C4-2B (cell line): ENCODE data around the gene FOXD1.

Experiments
- ZFX ChIP-seq: fragments of 450-650 bp; IDR thresholded peaks from 2 replicates; pipeline ENCODE4 v1.6.1; 2017
- TF ChIP-seq, protein P1 (sequence below): fragments of 450-650 bp; conservative IDR thresholded peaks from 2 replicates; pipeline ENCODE4 v1.5.1; 2017; ENCODE audit warnings: mild to moderate bottlenecking

DNA sequence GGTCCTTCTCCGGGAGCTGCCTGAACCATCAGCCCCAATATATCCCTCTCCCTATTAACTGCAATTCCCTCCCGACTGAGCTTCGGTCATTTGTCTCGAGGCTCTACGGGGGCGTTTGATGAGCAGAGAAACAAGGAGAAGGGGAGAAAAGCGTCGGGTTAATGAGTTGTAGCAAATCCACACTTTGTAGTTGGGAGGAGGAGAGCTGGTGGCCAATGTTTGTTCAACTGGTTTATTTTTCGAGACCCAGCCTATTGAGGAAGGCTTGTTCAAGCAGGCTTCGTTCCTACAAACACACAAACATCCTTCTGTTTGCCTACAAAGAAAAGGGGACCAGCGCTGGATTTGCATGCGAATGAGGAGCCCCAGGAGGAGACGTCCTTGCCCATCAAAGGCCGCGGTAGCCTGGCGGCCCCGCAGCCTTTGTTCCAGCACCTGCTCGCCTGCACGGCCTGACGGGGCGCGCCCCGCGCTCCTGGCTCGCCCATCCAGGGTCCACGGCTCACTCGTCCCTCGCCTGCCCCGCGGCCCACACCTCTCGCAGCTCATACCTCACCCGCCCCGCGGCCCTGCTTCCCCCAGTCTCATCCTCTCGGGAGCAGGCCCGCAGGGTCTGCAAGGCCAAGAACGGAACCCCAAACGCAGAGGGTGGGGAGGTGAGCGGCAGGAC, 4.6 kb downstream of the FOXD1 start:
- TF ChIP-seq, protein P1, sequence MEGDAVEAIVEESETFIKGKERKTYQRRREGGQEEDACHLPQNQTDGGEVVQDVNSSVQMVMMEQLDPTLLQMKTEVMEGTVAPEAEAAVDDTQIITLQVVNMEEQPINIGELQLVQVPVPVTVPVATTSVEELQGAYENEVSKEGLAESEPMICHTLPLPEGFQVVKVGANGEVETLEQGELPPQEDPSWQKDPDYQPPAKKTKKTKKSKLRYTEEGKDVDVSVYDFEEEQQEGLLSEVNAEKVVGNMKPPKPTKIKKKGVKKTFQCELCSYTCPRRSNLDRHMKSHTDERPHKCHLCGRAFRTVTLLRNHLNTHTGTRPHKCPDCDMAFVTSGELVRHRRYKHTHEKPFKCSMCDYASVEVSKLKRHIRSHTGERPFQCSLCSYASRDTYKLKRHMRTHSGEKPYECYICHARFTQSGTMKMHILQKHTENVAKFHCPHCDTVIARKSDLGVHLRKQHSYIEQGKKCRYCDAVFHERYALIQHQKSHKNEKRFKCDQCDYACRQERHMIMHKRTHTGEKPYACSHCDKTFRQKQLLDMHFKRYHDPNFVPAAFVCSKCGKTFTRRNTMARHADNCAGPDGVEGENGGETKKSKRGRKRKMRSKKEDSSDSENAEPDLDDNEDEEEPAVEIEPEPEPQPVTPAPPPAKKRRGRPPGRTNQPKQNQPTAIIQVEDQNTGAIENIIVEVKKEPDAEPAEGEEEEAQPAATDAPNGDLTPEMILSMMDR, result no peak
- no peak for TF ChIP-seq ZFX
